ENCODE data around the gene RGS5.

DNA sequence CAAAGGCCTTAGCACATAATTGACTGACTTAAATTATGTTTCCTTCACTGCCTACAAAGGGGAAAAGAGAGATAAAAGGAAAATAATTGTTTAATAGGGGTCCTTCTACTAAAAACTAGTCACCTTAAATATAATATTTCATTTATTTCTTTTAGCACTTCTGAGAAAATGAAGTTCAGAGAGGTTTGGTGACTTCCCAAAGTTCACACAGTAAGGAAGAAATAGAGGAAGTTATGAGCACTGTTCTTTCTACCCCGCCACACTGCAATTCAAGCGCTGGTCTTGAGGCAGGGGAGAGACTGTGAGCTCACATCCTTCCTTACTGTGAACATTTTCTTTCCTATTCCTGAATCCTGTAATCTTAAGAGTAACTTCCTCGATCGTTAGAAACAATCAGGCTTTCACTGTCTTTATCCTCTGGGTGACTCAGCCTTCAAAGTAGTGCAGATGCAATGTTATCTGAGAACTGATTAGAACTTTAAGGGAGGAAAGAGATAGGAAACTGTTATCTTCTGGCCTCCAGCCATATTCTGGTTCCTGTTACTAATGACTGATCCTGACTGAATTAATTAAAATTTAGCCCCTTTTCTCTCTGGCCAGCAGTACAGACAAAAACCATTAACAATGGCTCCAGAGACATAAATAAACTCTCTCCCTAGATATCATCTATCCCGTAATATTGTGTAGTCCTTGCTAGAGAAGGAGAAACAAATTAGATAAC lies 6.8 kb downstream of the RGS5 start:
- no peak for TF ChIP-seq EP300 (IDR thresholded peaks at IDR 0.05)
- TF ChIP-seq, protein P1, sequence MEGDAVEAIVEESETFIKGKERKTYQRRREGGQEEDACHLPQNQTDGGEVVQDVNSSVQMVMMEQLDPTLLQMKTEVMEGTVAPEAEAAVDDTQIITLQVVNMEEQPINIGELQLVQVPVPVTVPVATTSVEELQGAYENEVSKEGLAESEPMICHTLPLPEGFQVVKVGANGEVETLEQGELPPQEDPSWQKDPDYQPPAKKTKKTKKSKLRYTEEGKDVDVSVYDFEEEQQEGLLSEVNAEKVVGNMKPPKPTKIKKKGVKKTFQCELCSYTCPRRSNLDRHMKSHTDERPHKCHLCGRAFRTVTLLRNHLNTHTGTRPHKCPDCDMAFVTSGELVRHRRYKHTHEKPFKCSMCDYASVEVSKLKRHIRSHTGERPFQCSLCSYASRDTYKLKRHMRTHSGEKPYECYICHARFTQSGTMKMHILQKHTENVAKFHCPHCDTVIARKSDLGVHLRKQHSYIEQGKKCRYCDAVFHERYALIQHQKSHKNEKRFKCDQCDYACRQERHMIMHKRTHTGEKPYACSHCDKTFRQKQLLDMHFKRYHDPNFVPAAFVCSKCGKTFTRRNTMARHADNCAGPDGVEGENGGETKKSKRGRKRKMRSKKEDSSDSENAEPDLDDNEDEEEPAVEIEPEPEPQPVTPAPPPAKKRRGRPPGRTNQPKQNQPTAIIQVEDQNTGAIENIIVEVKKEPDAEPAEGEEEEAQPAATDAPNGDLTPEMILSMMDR (IDR thresholded peaks at IDR 0.05) = no peak
- no peak for TF ChIP-seq POLR2AphosphoS5 (IDR thresholded peaks at IDR 0.05)

Measured in sigmoid colon (tissue), 4 donors.